ENCODE measurements around the gene UBA1. TPM values are rescaled to one million over a fixed set of nuclear protein-coding genes. Genes with fewer than 3 reads are reported as not detected.

The UBA1 gene
- total and polyA plus RNA-seq, 2 of the 8 experiments (the other 6 are each of a cell fraction or from before 2014, with no cell fraction given), result 313 to 458 TPM

GRCh38 chrX:47233333-47234113, 39.9 kb downstream of the UBA1 start:
- FAIRE-seq (no peak), DNase-seq (ENCODE audit: low read depth in 1 of 2, low spot score in 2 of 2) (peak; percentile 79 to 82)
- no peak overlapping the region for H3K4ac ChIP-seq (replicated peaks; ENCODE audit: insufficient read length, low read depth, low read length)
- H3K4me2 ChIP-seq (ENCODE audit: insufficient read depth in 1 of 2, low read depth in 2 of 2, low read length in 2 of 2), result peak overlapping the region; percentile 77 to 82
- no peak overlapping the region for H2BK120ac ChIP-seq (replicated peaks; ENCODE audit: low read depth, low read length)
- no peaks in the 10 kb centered on the region for H3K79me1 ChIP-seq (ENCODE audit: low read depth, low read length)
- no peak overlapping the region; the same call in 1 of the 2 replicates for H3K18ac ChIP-seq (ENCODE audit: extremely low read depth, low read length)
- H3K56ac ChIP-seq (replicated peaks; ENCODE audit: insufficient read length, low read depth, low read length), result no peak overlapping the region
- H3K27me3 ChIP-seq (replicated peaks in 1 of 4; ENCODE audit: control insufficient read depth in 3 of 4, extremely low read depth in 1 of 4, insufficient read depth in 3 of 4, low read length in 3 of 4), result no peaks in the 10 kb centered on the region
- H2AK5ac ChIP-seq (ENCODE audit: low read depth, low read length), result no peak overlapping the region
- no peaks in the 10 kb centered on the region for H3K23me2 ChIP-seq (ENCODE audit: low read depth, low read length)
- peak overlapping the region; percentile 97; the same call in 1 of the 2 replicates for H4K8ac ChIP-seq (ENCODE audit: extremely low read depth, insufficient read depth, low read length)
- peak overlapping the region; percentile 51 to 94 (median 86) for H3K9ac ChIP-seq (replicated peaks in 1 of 4; ENCODE audit: extremely low read depth in 1 of 4, low read depth in 3 of 4, low read length in 3 of 4)
- POLR2A ChIA-PET (ENCODE audit: partially characterized antibody), result interaction anchor here (0.8 to 3.0 kb wide), 14 partner anchors 9 to 149 kb away, joined by 3 to 16 read pairs (median 4); no protein-coding TSS in a partner anchor
- peaks cover 0 to 7% (median 3%) of the 10 kb centered on the region in 4 experiments; a peak in 5 of 8 replicates for H3K36me3 ChIP-seq (ENCODE audit: control insufficient read depth in 2 of 4, insufficient read depth in 4 of 4, low read length in 3 of 4)
- CTCF ChIA-PET (ENCODE audit: partially characterized antibody), result interaction anchor here (1.2 kb wide), 1 partner anchor 151 kb away, joined by 3 read pairs; no protein-coding TSS in a partner anchor
- H2BK12ac ChIP-seq (ENCODE audit: low read depth, low read length), result no peak overlapping the region; the same call in 1 of the 2 replicates
- no peak overlapping the region for H4K91ac ChIP-seq (replicated peaks; ENCODE audit: insufficient read length, low read length)
- no peak overlapping the region for H3K23ac ChIP-seq (ENCODE audit: insufficient read length)
- peak overlapping the region; percentile 95 for H3K27ac ChIP-seq (ENCODE audit: low read depth, low read length)
- no peak overlapping the region for H2BK15ac ChIP-seq (ENCODE audit: low read length)
- peak overlapping the region; percentile 66 for H4K5ac ChIP-seq (ENCODE audit: insufficient read length, low read depth, low read length)
- H3K4me1 ChIP-seq (replicated peaks in 1 of 4; ENCODE audit: control insufficient read depth in 3 of 4, insufficient read depth in 4 of 4, low read length in 3 of 4), result peaks cover 0 to 9% (median 5%) of the 10 kb centered on the region in 4 experiments; a peak in 4 of 7 replicates
- peak overlapping the region; percentile 71; the same call in 1 of the 2 replicates for H2BK5ac ChIP-seq (ENCODE audit: low read depth, low read length)
- no peaks in the 10 kb centered on the region for H3K9me3 ChIP-seq (ENCODE audit: insufficient read depth in 2 of 2, low read depth in 1 of 2, low read length in 1 of 2)
- no peaks in the 10 kb centered on the region for H4K20me1 ChIP-seq (replicated peaks in 1 of 2; ENCODE audit: control insufficient read depth in 1 of 2, insufficient read depth in 2 of 2, low read length in 2 of 2)
- peak overlapping the region; percentile 63 to 88 (median 72) for H3K4me3 ChIP-seq (ENCODE audit: extremely low read depth in 1 of 4, insufficient read depth in 2 of 4, low read depth in 3 of 4, low read length in 4 of 4)
- H2BK20ac ChIP-seq (ENCODE audit: low read length), result no peak overlapping the region
- peaks cover 0 to 44% of the 10 kb centered on the region in 2 experiments; a peak in 3 of 4 replicates for H3K79me2 ChIP-seq (ENCODE audit: control insufficient read depth in 1 of 2, insufficient read depth in 2 of 2, low read length in 2 of 2)
- 1% methylated on average over 27 of the region's 51 CpGs; no CpG with 5 or more reads in 1 of the 2 experiments for WGBS, 2 experiments (ENCODE audit: extremely low coverage in 1 of 2, insufficient coverage in 1 of 2, insufficient read length in 1 of 2, insufficient replicate concordance in 2 of 2, low coverage in 1 of 2, low lambda C conversion rate in 2 of 2, missing lambda C conversion rate in 1 of 2)
- H3K14ac ChIP-seq (ENCODE audit: insufficient read length), result no peak overlapping the region
- H2AFZ ChIP-seq (ENCODE audit: low read length), result no peak overlapping the region
- TF ChIP-seq TAF1 (IDR thresholded peaks at IDR 0.05; ENCODE audit: low read depth, low read length) (peak; percentile 78), CREB1 (IDR thresholded peaks at IDR 0.05) (peak; percentile 91), POLR2AphosphoS5 (IDR thresholded peaks at IDR 0.05; ENCODE audit: low read depth, low read length) (peak; percentile 66), KDM4A (IDR thresholded peaks at IDR 0.05; ENCODE audit: low read depth, low read length, severe bottlenecking) (no peak), EP300 (IDR thresholded peaks at IDR 0.05; ENCODE audit: borderline replicate concordance in 1 of 2, low read depth in 2 of 2, low read length in 2 of 2) (peak in 1 of 2 experiments; percentile 83; a peak in 1 of 3 replicates), PHF8 (conservative IDR thresholded peaks at IDR 0.05; ENCODE audit: low read depth, low read length) (no peak)
- TF ChIP-seq, protein P1, sequence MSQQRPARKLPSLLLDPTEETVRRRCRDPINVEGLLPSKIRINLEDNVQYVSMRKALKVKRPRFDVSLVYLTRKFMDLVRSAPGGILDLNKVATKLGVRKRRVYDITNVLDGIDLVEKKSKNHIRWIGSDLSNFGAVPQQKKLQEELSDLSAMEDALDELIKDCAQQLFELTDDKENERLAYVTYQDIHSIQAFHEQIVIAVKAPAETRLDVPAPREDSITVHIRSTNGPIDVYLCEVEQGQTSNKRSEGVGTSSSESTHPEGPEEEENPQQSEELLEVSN (IDR thresholded peaks at IDR 0.05), result no peak
- TF ChIP-seq, protein P2, sequence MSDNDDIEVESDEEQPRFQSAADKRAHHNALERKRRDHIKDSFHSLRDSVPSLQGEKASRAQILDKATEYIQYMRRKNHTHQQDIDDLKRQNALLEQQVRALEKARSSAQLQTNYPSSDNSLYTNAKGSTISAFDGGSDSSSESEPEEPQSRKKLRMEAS (IDR thresholded peaks at IDR 0.05), result 0 out of 2 replicates have a peak, but pooled peaks have one; percentile 32
- TF ChIP-seq, protein P3, sequence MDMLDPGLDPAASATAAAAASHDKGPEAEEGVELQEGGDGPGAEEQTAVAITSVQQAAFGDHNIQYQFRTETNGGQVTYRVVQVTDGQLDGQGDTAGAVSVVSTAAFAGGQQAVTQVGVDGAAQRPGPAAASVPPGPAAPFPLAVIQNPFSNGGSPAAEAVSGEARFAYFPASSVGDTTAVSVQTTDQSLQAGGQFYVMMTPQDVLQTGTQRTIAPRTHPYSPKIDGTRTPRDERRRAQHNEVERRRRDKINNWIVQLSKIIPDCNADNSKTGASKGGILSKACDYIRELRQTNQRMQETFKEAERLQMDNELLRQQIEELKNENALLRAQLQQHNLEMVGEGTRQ (IDR thresholded peaks at IDR 0.05; ENCODE audit: low read length), result no peak

Data from H1 (cell line).